DND-41 (cell line): Measurements from ENCODE around the gene IKZF2.

Experiments used
- EZH2 ChIP-seq: IDR thresholded peaks from 3 replicates; pipeline ENCODE4 v1.6.1; 2012; ENCODE audit warnings: borderline replicate concordance, low read depth, mild to moderate bottlenecking, moderate library complexity, low read length, inconsistent platforms; ENCODE audit not compliant: severe bottlenecking
- TF ChIP-seq, protein P1 (sequence below): IDR thresholded peaks from 2 replicates; pipeline ENCODE4 v1.5.1; 2012; ENCODE audit warnings: borderline replicate concordance, low read length, moderate library complexity, mild to moderate bottlenecking; ENCODE audit not compliant: poor library complexity, severe bottlenecking; ENCODE audit errors: extremely low read depth

DNA sequence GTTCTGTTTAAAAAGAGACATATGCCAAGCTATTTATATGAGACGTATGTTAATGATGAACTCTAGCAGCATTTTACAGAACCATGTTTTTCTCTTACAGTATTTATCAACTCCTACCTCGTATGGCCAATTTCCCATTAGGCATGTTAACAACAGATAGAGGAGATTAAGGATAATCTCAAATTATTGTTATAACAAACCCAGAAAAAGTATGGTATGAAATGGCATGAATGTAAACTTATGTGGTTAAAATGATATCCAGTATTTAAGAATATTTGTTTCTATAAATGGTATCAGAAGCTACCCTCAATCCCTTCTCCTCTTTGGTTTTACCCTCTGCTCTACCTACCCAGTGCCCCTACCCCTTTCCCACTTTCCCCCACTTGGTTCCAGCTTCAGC is 132.0 kb downstream of the IKZF2 start:
- TF ChIP-seq, protein P1, sequence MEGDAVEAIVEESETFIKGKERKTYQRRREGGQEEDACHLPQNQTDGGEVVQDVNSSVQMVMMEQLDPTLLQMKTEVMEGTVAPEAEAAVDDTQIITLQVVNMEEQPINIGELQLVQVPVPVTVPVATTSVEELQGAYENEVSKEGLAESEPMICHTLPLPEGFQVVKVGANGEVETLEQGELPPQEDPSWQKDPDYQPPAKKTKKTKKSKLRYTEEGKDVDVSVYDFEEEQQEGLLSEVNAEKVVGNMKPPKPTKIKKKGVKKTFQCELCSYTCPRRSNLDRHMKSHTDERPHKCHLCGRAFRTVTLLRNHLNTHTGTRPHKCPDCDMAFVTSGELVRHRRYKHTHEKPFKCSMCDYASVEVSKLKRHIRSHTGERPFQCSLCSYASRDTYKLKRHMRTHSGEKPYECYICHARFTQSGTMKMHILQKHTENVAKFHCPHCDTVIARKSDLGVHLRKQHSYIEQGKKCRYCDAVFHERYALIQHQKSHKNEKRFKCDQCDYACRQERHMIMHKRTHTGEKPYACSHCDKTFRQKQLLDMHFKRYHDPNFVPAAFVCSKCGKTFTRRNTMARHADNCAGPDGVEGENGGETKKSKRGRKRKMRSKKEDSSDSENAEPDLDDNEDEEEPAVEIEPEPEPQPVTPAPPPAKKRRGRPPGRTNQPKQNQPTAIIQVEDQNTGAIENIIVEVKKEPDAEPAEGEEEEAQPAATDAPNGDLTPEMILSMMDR, result no peak
- no peak for TF ChIP-seq EZH2
